OCI-LY3 (cell line): ENCODE measurements around the gene REC114.
"Not testable (repeated sequence)": the region's sequence is repeated elsewhere in the genome, so short reads cannot be mapped to it uniquely, and the experiment has no call there.

Source experiments
- H2AFZ ChIP-seq: fragments of 200-600, 300-600 bp; shearing (Covaris generic); 2 replicates; pipeline ENCODE4 v1.6.0; 2014; ENCODE audit warnings: antibody characterized with exemption, low read depth, low read length
- H3K27ac ChIP-seq: fragments of 200-600, 300-600 bp; sonication (generic); 2 replicates; pipeline ENCODE4 v1.5.1; 2014; ENCODE audit warnings: mild to moderate bottlenecking, low read length, moderate library complexity, mixed read lengths
- H3K27me3 ChIP-seq: fragments of 200-600, 300-600 bp; sonication (generic); 2 replicates; pipeline ENCODE4 v1.6.1; 2014; ENCODE audit warnings: low read depth, low read length, mixed read lengths
- H3K36me3 ChIP-seq: fragments of 200-600, 300-600 bp; sonication (generic); replicated peaks from 2 replicates; pipeline ENCODE3; 2014; ENCODE audit warnings: low read depth, low read length, mixed read lengths
- H3K4me1 ChIP-seq: fragments of 300-600, 200-600 bp; sonication (generic); 2 replicates; pipeline ENCODE4 v1.6.1; 2014; ENCODE audit warnings: low read length, mixed read lengths
- H3K4me2 ChIP-seq: fragments of 200-600, 300-600 bp; sonication (generic); 2 replicates; pipeline ENCODE4 v1.6.1; 2014; ENCODE audit warnings: low read length, mixed read lengths
- H3K4me3 ChIP-seq: fragments of 300-600, 200-600 bp; sonication (generic); 2 replicates; pipeline ENCODE4 v1.5.1; 2014; ENCODE audit warnings: antibody characterized with exemption, mild to moderate bottlenecking, low read length, moderate library complexity
- H3K79me2 ChIP-seq: fragments of 300-600, 200-600 bp; shearing (Covaris generic); 2 replicates; pipeline ENCODE4 v1.6.1; 2014; ENCODE audit warnings: mild to moderate bottlenecking, low read length, mixed read lengths
- H3K9ac ChIP-seq: fragments of 300-600, 200-600 bp; shearing (Covaris generic); 2 replicates; pipeline ENCODE4 v1.6.0; 2014; ENCODE audit warnings: mild to moderate bottlenecking, low read length, moderate library complexity
- H3K9me3 ChIP-seq: fragments of 200-600, 300-600 bp; shearing (Covaris generic); 2 replicates; pipeline ENCODE4 v1.6.1; 2014; ENCODE audit warnings: low read length, mixed read lengths; ENCODE audit not compliant: insufficient read depth
- H4K20me1 ChIP-seq: fragments of 200-600, 300-600 bp; sonication (generic); 2 replicates; pipeline ENCODE4 v1.6.1; 2016; ENCODE audit warnings: low read length, mixed read lengths; ENCODE audit not compliant: insufficient read depth
- CTCF ChIP-seq: fragments of 200-600, 300-600 bp; sonication (generic); IDR thresholded peaks from 2 replicates; pipeline ENCODE4 v1.5.1; 2014; ENCODE audit warnings: antibody characterized with exemption, low read length, low read depth
- EZH2phosphoT487 ChIP-seq: fragments of 200-600 bp; shearing (Covaris generic); IDR thresholded peaks from 2 replicates; pipeline ENCODE4 v1.6.1; 2018; ENCODE audit warnings: antibody characterized with exemption, mixed run types, low read depth

The REC114 gene

DNA sequence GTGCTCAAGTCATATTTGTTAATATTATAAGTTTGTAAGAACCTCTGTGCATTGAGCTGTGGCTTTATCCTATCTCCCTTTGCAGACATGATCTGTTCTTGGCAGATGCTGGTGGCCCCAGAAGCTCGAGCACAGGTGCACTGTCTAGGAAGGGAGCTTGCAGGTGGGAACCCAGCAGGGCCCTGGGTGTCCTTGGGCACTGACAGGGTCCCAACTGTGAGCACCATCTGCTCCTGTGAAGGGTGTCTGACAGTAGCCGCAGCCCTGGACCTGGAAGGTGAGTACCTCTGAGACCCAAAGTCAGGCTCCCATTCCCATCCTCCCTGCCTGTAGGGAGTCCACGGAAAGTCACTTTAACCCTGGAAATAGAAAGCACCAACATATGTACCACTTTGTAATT lies 2.4 kb upstream of the REC114 start:
- Histone ChIP-seq H3K27ac (no peak overlapping the region), H3K27me3 (peaks cover 68% of the 10 kb centered on the region)
- no peak for TF ChIP-seq EZH2phosphoT487
- no peak for TF ChIP-seq CTCF

GRCh38 chr15:73442421-73442820 lies 543 bp upstream of the REC114 start:
- Histone ChIP-seq H3K9ac (no peak overlapping the region), H3K36me3 (no peaks in the 10 kb centered on the region), H3K27ac (no peak overlapping the region), H3K9me3 (no peaks in the 10 kb centered on the region), H3K4me1 (no peaks in the 10 kb centered on the region), H3K27me3 (peaks cover 61% of the 10 kb centered on the region), H3K79me2 (no peaks in the 10 kb centered on the region), H2AFZ (no peak overlapping the region), H3K4me2 (no peak overlapping the region), H3K4me3 (no peak overlapping the region), H4K20me1 (no peaks in the 10 kb centered on the region)
- no peak for TF ChIP-seq CTCF
- TF ChIP-seq EZH2phosphoT487, result no peak

More for the DNA sequence above, 2.4 kb upstream of the REC114 start:
- Histone ChIP-seq H3K9ac (no peak overlapping the region), H3K79me2 (no peaks in the 10 kb centered on the region), H3K36me3 (no peaks in the 10 kb centered on the region), H3K4me3 (no peak overlapping the region), H4K20me1 (no peaks in the 10 kb centered on the region), H2AFZ (no peak overlapping the region), H3K4me1 (no peaks in the 10 kb centered on the region), H3K9me3 (no peaks in the 10 kb centered on the region), H3K4me2 (no peak overlapping the region)

GRCh38 chr15:73447471-73447870 lies 4.5 kb downstream of the REC114 start:
- H3K27me3 ChIP-seq, result peaks cover 28% of the 10 kb centered on the region
- not testable (repeated sequence) for H3K27ac ChIP-seq, H3K4me1 ChIP-seq, H3K9me3 ChIP-seq, H2AFZ ChIP-seq, H3K4me2 ChIP-seq, H3K79me2 ChIP-seq, H3K4me3 ChIP-seq, H4K20me1 ChIP-seq, H3K36me3 ChIP-seq, H3K9ac ChIP-seq

- H3K9ac ChIP-seq, H3K27ac ChIP-seq, H3K36me3 ChIP-seq, H3K79me2 ChIP-seq, H3K4me1 ChIP-seq, H3K4me3 ChIP-seq, H2AFZ ChIP-seq, H3K4me2 ChIP-seq, H4K20me1 ChIP-seq, H3K9me3 ChIP-seq: not testable (repeated sequence)
- peaks cover 28% of the 10 kb centered on the region for H3K27me3 ChIP-seq
These were observed 5.3 kb downstream of the REC114 start for GRCh38 chr15:73448158-73448758.

DNA sequence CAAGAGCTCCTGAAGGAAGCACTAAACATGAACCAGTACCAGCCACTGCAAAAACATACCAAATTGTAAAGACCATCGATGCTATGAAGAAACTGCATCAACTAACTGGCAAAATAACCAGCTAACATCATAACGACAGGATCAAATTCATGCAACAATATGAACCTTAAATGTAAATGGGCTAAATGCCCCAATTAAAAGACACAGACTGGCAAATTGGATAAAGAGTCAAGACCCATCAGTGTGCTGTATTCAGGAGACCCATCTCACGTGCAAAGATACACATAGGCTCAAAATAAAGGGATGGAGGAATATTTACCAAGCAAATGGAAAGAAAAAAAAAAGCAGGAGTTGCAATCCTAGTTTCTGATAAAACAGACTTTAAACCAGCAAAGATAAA lies 7.0 kb downstream of the REC114 start:
- H3K79me2 ChIP-seq, H2AFZ ChIP-seq, H3K4me1 ChIP-seq, H3K4me3 ChIP-seq, H3K9ac ChIP-seq, H4K20me1 ChIP-seq, H3K9me3 ChIP-seq, H3K27ac ChIP-seq, H3K36me3 ChIP-seq, H3K4me2 ChIP-seq: not testable (repeated sequence)
- peaks cover 23% of the 10 kb centered on the region for H3K27me3 ChIP-seq
